ENCODE results near the gene CHST9.

GRCh38 chr18:27213123-27213717, 28.1 kb upstream of the CHST9 start:
- TF ChIP-seq POLR2A (IDR thresholded peaks at IDR 0.05) = no peak
- TF ChIP-seq EP300 (IDR thresholded peaks at IDR 0.05; ENCODE audit: low read depth) = no peak
- TF ChIP-seq CTCF (IDR thresholded peaks at IDR 0.05) = no peak

All from transverse colon (tissue), 3 donors.